ENCODE data around the gene GHR.

GHR gene

DNA sequence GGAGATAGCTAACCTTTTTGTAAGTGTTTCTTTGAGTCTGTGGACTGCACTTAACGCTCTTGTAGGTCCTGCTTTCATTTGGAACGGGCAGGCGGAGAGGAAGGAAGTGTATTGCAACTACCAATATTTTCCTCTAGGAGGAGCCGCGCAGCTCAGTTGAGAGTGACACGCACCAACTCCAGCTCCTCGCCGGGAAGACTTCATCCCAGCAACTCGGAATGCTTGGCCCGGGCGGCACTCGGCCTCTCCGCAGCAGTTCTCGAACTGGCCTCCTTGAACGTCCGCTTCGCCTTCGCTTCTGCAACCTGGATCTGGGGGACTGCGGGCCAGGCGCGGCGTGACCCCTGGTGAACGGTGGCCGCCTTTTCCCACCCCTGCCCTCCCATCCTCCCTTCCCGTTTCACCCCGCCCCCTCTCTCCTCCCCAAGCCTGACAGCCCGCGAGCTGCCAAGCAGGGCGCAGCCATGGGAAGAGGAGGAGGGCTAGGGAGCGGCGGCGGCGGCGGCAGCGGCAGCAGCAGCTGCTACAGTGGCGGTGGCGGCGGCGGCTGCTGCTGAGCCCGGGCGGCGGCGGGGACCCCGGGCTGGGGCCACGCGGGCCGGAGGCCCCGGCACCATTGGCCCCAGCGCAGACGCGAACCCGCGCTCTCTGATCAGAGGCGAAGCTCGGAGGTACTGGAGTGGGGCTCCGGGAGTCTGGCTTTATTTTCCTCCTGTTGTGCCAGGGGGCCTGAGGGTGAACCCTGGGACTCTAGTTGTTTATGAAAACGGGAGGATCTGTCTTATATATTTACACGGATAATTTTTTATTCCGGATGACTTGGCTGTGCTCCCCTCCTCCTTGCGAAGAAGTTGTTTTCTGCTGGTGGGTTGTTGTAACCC lies at the start of gene GHR:
Gene GHR (plus strand): TSS at position 155 of the 881 bp plus-strand sequence. CDS start 142,436 bp downstream, outside the sequence.
- DNase-seq (ENCODE audit: low read depth in 2 of 2): peak in 1 of 2 donors; percentile 19

DNA sequence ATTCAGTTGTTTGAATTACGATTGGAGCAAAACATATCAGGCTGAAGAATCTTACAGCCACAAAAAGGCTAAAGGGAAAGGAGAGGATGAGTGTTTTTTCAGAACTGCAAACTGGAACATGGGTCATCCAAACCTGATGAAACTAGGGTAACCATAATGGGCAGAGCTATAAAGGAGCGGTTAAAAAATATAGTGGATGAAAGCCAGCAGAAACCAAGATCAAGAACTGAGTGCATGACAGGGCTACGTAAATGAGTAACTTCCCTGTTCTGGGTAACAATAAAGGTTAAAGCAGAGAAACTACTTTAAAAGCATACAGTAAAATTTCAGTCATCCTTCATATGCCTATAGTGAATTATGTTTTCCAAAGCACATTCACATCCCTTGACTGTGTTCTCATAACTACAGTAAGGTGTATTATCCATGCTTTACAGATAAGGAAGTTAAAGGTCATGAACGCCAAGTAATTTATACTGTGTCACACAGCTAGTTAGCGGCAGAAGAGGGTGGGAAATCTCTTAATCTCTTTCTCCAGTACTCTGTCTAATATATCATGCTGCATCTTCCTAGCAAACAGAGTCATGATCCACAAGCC lies 48.5 kb upstream of the GHR start:
- no peak for DNase-seq (ENCODE audit: low read depth in 2 of 2)

DNA sequence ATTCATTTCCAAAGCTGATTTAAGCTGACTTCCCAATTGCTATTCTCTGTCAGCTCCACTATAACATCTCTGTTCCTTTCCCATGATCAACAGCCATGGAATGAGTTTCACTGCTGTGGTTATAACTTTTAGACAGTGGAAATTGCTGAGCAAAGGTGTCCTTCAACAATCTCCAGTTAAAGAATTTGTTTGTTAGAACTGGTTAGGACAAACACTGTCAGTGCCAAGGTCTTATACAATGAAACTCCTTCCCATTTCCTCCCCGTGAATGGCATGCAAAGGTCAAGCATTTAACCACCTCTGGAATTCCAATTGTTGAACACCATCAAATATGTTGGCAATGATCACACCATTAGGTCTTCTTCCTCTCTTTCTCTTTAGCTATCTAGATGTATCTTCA lies 45.7 kb upstream of the GHR start:
- DNase-seq (ENCODE audit: low read depth in 2 of 2): no peak

DNA sequence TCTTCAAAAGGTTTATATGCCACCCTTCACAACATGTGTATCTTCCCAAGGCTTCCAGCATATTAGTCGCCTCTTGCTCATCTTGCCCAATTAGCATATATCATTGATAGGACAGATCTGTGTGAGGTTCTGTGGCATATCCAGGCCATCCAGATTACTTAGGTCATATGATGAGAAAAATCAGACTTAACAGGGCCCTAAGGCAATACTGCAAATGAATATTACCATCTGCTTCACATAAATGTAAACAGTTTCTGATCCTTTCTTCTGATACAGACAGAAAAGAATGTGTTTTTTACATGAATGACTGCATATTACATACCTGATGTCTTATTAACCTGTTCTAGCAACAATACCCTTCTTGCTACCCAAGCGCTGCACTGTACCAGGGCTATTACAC lies 41.3 kb upstream of the GHR start:
- DNase-seq (ENCODE audit: low read depth in 2 of 2): no peak

DNA sequence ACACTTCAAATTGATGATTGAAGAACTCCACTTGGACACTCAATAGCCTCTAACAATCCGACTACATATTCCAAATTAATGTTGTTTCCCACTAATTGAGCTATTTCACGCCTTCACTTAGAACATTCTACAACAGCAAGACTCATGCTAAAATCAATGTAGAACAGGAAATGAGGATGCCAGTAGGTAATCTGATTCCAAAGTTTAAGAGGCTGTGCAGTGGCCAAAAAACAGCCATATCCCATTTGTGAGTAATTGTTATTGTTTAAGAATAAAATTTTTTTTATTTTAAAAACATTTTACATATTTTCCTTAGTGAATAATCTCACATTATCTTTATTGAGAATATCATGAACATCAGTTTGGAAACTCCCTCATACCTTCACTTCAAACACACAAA lies 35.7 kb upstream of the GHR start:
- no peak for DNase-seq (ENCODE audit: low read depth in 2 of 2)

DNA sequence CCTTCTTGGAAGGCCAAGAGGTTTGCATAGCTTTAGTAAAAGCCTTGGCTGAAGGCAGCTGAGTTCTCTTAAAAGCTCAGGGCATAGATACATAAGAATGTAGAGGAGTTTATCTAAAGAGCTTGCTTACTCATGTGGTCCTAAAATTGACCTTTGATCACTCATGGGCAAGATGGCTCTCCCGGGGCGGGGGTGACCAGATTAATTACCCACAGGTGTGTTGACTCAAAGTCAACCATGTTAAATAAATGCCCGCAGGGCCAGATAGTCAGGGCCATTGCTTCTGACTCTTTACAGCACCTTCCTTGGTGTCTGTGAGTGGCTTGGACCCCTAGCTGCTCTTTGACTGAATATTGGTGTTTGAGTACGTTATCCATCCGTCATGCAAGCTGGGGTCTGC lies 33.1 kb upstream of the GHR start:
- no peak for DNase-seq (ENCODE audit: low read depth in 2 of 2)

DNA sequence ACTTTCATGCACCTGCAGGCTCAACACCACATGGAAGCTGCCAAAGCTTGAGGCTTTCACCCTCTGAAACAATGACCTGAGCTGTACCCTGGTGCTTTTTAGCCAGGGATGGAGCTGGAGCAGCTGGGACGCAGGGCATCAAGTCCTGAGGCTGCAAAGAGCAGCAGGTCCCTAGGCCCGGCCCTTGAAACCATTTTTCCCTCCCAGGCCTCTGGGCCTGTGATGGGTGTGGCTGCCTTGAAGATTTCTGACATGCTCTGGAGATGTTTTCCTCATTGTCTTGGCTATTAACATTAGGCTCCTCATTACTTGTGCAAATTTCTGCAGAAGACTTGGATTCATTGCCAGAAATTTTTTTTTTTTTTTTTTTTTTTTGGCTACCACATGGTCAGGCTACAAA lies 30.3 kb upstream of the GHR start:
- DNase-seq (ENCODE audit: low read depth in 2 of 2): no peak

DNA sequence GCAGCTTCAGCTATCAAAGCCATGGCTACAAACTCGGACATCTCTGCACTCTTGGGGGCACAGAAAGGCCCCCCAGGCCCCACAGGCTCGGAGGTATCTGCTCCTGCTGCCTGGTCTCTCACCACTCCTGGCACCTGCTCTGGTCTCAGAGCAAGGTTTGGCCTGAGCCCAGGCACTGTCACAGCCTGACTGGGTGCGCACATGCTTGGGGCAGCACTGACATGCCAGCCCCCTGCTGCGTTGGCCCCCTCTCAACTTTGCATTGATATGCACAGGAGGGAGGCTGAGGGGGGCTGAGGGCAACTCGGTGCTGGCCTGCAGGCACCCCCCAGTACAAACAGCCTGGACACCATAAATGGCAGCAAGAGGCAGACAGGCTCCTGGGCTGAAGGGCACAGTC lies 27.1 kb upstream of the GHR start:
- no peak for DNase-seq (ENCODE audit: low read depth in 2 of 2)

DNA sequence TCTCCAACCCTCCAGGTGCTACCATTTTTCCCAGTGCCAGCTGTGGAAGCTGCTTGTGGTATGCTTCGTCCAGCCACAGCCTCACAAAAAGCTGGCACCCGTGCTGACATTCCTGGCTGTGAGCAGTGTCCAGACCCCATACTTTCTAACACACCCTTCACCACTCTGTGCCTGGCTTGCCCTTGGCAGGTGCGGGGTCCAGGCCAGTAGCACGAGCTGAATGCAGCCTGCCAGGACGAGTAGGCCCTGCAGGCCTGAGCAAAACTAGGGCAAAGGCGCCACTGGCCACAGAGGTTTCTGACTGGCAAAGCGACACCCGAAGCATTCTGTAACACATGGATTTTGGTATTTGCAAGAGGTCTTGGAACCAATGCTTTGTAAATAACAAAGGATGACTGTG lies 26.0 kb upstream of the GHR start:
- DNase-seq (ENCODE audit: low read depth in 2 of 2): no peak

DNA sequence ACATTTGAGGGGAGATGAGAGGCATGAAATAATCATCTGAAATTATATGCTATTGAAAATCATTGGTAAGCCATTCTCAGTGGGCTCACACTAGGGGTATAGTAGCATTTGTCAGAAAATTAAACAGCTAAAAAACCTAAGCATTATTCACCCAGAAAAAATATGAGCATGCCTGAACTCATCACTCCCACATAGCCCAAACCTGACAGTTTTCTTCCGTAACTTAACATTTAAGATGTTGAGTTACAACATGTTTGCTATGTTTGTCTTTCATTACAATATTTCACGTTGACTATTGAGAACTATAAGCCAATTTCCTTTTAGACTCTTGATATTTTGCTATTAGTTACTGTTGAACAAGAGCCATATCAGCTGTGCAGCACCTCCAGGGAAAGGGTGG lies 23.5 kb upstream of the GHR start:
- DNase-seq (ENCODE audit: low read depth in 2 of 2): no peak

DNA sequence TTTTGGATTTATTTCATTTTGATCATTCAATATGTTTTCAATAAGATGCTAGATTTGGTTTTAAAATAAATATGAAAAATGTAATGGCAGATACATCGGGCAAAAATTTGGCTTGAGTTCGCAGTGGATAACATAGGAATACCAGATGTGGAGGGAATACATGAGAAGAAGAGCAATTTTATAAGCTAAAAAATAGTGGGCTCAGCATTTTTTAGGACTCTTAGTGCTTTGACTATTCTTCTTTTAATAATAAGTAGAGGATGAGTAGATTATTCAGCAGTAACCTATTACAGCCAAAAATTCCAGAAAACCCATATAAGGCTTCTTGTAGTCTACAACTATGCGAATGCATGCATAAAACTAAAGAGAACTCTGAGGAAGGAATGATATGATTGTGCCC lies 22.8 kb upstream of the GHR start:
- DNase-seq (ENCODE audit: low read depth in 2 of 2): no peak

DNA sequence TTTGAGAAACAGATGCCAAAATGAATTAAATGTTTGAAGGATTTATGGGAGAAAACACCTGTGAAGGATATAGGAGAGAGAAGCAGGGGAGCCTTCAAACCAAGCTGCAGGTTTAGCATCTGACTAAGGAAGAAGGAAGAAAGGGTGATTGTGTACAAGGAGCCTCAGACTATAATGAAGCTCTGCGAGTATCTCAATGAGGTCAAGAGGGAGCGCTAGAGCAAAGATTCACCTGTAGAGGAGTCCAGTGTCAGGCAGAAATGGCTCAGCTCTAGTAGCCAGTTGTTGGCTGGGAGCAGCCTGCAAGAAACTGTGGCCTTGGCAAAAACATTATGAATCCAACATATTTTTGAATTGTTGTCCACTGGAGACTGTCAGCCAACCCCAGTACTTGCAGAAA lies 20.0 kb upstream of the GHR start:
- DNase-seq (ENCODE audit: low read depth in 2 of 2): no peak

DNA sequence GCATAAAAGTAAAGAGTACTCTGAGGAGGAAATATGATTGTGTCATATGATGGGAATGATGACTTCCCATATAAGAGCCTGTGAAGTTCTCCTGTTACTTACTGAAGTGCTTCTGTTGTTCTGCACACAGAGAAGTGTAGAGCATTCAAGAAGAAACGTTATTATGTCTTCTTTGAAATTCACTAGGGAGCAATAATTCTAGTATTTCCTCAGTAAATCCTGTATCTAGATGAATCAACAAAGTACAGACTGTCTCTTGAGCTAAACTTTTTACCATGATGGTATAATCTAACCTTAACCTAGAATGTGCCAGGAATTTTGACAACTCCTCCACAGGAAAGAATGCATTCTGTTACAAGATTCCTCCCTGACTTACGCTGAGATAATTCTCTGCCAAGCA lies 18.9 kb upstream of the GHR start:
- DNase-seq (ENCODE audit: low read depth in 2 of 2): no peak

DNA sequence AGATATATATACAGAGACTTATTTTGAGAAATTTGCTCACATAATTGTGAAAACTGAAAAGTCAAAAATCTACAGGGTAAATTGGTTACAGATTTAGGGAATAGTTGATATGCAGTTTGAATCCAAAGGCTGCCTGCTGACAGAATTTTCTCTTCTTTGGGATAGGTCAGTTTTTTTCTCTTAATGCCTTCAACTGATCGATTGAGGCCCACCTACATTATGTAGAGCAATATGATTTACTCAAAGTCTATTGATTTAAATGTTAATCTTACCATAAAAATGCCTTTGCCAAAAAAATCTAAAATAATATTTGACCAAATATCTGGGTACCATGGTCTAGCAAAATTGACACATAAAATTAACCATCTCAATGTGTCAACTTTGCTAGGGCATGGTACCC lies 3.9 kb upstream of the GHR start:
- no peak for DNase-seq (ENCODE audit: low read depth in 2 of 2)

DNA sequence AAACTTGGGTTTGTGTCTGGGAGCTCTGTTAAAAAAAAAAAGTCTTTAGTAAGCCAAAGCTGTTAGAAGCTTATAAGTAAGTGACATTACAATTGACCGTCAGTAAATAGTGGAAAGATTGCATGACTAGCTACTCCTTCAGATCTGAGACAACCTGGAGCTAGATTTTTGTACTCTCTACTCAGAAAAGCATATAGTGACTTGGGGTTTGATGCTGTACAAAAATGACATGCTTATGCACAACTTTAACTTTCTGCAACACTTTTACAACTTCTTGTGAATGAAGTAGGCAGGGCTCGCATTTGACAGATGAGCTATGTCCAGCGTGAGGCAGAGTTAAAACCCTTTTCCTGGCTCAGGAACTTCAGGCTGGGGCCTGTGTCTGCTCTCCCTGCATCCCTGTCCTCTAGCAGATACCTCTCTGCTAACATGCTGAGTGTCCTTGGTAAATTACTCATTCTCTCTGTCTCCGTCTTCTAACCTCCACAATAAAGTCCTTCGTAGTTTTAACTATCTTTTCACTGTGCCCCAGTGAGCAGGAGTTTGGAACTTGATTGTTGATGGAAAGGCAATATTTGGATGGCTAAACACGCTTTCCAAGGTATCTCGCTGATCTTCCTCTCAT lies 471 bp upstream of the GHR start:
- DNase-seq (ENCODE audit: low read depth in 2 of 2): no peak

DNA sequence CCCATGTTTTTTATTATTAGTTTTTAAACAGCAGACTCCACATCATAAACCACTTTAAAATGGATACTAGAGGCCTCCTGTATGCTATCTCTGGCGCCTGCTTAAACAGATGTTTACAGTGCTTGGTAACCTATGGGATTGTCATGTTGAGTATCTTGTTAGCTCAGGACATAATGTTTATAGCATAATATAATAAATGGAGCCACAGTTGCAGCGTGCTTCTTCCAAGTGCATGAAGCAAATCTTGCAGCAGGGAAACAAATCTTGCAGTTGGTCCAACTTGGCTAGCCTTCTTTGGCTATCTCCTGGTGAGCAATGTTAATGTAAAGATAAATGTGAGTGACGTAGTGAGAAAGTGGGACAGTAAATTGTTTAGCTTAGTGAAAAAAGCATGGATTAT lies 2.8 kb downstream of the GHR start:
- no peak for DNase-seq (ENCODE audit: low read depth in 2 of 2)

DNA sequence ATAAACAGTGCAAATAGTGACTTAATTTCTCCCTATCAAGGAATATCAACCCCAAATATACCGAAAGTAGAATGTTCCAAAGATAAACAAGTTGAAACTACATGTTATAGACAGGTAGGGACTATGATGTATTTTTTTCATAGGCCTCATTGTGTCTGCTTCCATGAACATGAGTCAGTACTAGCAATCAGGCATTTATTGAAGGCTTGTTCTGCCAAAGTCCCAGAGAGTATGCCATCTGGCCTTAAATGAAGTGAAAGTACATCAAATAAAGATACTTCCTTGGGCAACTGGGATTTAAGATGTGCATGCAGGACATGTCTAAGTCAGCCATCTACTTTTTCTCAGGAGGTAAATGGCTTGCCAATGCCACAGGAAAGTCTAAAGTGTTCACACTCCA lies 6.5 kb downstream of the GHR start:
- no peak for DNase-seq (ENCODE audit: low read depth in 2 of 2)

DNA sequence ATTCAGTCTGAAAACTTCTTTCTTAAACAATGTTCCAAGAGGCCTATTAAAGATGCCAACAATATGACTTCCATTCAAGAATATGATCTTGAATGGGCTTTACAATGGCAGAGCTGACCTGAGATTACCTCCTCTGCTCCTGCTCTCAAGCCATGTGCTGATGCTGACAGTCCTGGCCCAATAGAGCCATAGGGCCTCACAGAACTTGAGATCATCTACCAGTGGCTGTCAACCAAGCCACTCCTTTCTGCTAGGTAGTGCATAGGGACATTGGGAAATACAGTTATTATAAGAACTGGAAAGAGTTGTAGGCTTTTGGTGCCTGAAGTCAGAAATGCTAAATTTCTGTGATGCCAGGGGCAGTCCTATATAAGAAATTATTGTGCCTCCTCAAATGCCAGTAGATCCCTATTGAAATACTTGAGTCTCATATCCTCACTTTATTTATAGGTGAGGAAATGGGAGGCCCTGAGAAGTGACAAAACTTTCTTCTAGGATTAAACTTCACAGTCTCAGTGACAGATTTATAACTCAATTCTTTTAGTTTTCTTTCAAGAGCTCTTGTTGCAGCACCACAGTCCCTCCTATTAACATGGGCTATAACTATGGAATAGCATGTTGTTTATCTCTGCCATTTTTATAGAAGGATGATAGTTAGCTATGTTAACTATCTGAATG lies 10.9 kb downstream of the GHR start:
- DNase-seq (ENCODE audit: low read depth in 2 of 2): no peak

DNA sequence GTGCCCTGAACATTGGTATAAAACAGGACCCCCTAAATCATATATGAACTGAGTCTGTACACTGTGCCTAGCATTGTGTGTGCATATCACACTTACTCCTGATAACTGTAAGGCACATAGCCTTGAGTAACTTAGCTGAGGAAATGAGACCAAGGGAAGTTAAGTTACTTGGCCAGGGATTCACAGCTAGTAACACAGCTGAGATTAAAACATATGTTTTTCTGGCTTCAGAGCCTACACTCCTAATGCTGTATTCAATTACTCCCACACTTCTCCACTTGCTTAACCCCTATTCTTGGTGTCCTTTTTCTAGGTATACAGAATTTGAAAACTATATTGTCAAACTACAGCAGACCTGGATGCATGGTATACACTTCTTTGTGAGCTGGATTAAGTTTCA lies 12.8 kb downstream of the GHR start:
- no peak for DNase-seq (ENCODE audit: low read depth in 2 of 2)

DNA sequence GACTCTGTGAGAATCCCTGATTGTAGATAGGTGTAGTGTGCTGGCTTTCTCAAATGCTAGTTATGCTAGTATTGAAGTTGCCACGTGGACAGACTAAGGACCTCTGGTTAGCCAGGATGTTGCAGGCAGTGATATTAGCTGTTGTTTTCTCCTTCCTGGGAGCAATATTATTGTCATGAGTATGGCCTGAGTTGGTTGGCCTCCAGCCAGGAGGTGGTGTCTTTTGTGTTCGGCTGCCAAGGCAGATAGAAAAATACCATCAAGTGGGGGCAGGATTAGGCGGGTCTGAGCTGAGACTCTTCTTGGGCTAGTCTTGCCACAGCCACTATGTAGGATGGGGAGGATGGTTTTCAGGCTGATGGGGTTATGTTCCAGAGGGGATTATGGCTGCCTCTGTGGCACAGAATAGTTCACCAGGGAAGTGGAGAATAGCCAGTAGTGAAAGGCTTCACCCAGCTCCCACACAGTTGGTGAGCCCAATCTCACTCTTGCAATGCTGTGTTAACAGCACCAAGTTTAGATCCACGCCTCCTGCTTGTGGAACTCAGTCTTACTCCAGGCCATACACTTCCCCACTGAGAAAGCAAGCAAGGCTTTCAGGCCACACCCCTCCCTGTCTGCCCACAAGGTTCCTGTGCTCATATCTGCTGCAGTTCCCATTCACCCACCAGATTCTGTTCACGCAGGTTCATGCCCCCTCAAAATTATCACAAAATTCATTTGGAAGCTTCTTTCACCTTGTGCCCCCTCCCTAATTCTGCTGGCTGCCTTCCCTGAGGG lies 31.2 kb downstream of the GHR start:
- no peak for DNase-seq (ENCODE audit: low read depth in 2 of 2)

DNA sequence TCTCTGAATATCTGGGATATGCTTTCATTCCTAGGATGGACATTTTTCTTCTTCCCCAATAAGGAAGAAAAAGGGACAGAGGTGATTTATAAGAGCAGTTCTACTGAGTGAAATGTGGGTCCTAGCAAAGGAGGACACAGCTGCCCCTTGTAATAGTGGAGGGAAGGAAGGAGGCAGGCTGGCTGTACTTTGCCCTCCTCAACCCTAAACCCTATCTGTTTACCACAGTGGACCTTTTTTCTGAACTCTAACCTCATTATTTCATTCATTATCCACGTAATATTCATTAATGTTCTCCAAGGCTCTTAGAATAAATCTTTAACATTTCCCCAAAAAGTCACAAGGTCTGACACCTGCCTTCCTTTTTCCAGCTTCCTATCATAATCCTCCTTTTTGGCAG lies 37.8 kb downstream of the GHR start:
- no peak for DNase-seq (ENCODE audit: low read depth in 2 of 2)

DNA sequence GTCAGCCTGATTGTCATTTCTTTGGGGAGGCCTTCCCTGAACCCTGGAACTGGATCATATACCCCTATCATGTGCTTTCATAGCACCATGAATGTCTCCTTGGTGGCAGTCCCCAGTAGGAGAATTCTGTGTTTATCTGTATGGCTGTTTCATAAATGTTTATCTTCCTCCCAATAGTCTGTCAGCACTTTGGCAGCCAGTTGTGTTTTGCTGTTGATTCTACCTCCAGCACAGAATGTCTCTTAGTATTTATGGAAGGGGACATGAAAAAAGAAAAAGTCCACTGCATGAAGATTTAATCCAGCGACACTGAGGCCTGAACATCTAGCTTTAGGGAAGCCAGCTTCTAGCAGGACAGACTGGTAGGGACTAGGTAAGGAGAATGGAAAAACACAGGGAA lies 38.3 kb downstream of the GHR start:
- DNase-seq (ENCODE audit: low read depth in 2 of 2): no peak

All from stimulated activated CD4-positive, alpha-beta T cell treated with anti-CD3 and anti-CD28 coated beads, Interleukin-4, amount 100 ng/mL, for 48 hours (primary cell).